ENCODE data around the gene PAM.

The PAM gene

GRCh38 chr5:102737805-102738469 lies 17.2 kb upstream of the PAM start:
- no peak for TF ChIP-seq CTCF (IDR thresholded peaks at IDR 0.05; ENCODE audit: insufficient read depth, low read depth, low read length, missing control alignments)
- DNase-seq (ENCODE audit: low read depth): no peak
- no peak overlapping the region for H3K4me3 ChIP-seq (ENCODE audit: low read depth, low read length)

GRCh38 chr5:102740515-102740914 lies 14.6 kb upstream of the PAM start:
- TF ChIP-seq CTCF (IDR thresholded peaks at IDR 0.05; ENCODE audit: insufficient read depth, low read depth, low read length, missing control alignments): no peak
- no peak for DNase-seq (ENCODE audit: low read depth)
- no peak overlapping the region for H3K4me3 ChIP-seq (ENCODE audit: low read depth, low read length)

- H3K4me3 ChIP-seq (ENCODE audit: low read depth, low read length): no peak overlapping the region
- no peak for TF ChIP-seq CTCF (IDR thresholded peaks at IDR 0.05; ENCODE audit: insufficient read depth, low read depth, low read length, missing control alignments)
- no peak for DNase-seq (ENCODE audit: low read depth)
These were observed 12.9 kb upstream of the PAM start for GRCh38 chr5:102742215-102742614.

- TF ChIP-seq CTCF (IDR thresholded peaks at IDR 0.05; ENCODE audit: insufficient read depth, low read depth, low read length, missing control alignments): no peak
- DNase-seq (ENCODE audit: low read depth): no peak
- no peak overlapping the region for H3K4me3 ChIP-seq (ENCODE audit: low read depth, low read length)
These were observed 11.2 kb upstream of the PAM start for GRCh38 chr5:102743900-102744299.

GRCh38 chr5:102747386-102748166 lies 7.5 kb upstream of the PAM start:
- no peak for DNase-seq (ENCODE audit: low read depth)
- no peak for TF ChIP-seq CTCF (IDR thresholded peaks at IDR 0.05; ENCODE audit: insufficient read depth, low read depth, low read length, missing control alignments)
- no peak overlapping the region for H3K4me3 ChIP-seq (ENCODE audit: low read depth, low read length)

GRCh38 chr5:102749416-102750030 lies 5.6 kb upstream of the PAM start:
- TF ChIP-seq CTCF (IDR thresholded peaks at IDR 0.05; ENCODE audit: insufficient read depth, low read depth, low read length, missing control alignments): no peak
- H3K4me3 ChIP-seq (ENCODE audit: low read depth, low read length): no peak overlapping the region
- no peak for DNase-seq (ENCODE audit: low read depth)

Data from GM12865 (cell line).